PC-3 (cell line): ENCODE results near the gene BAG5. TPM values are rescaled to one million over a fixed set of nuclear protein-coding genes. Genes with fewer than 3 reads are reported as not detected.

Source experiments
- ATAC-seq: fragments of 200-7000 bp; cut with Tn5 transposase; 2 replicates; pipeline ENCODE4 v1.9.1; 2020; ENCODE audit warnings: mild to moderate bottlenecking, moderate library complexity
- BruUV-seq: library from RNA; stranded (reverse); fragments of 400-500 nt; replicated peaks from 2 replicates; lab custom pipeline; 2021; lab: Mats Ljungman, UMichigan
- CTCF ChIA-PET: fragments of 300-600 bp; sonication (Branson Sonifier 250); formaldehyde crosslinking; loops from one replicate; lab custom pipeline; 2022; ENCODE audit warnings: antibody characterized with exemption; lab: Charles Lee
- POLR2A ChIA-PET: fragments of 300-600 bp; sonication (Branson Sonifier 250); formaldehyde crosslinking; loops from one replicate; lab custom pipeline; 2022; ENCODE audit warnings: antibody characterized with exemption; ENCODE audit not compliant: unreplicated experiment; lab: Charles Lee
- DNase-seq: peaks from one replicate; pipeline ENCODE4 v3.0.0-alpha.2; 2015
- H2AFZ ChIP-seq: fragments of 300-600 bp; sonication (generic); 2 replicates; pipeline ENCODE4 v1.6.0; 2016; ENCODE audit warnings: antibody characterized with exemption, low read length
- H3F3A ChIP-seq: fragments of 300-600 bp; sonication (generic); one replicate; pipeline ENCODE4 v1.6.0; 2017; ENCODE audit warnings: antibody characterized with exemption, low read length, control low read depth, mild to moderate bottlenecking; ENCODE audit not compliant: unreplicated experiment
- H3K27ac ChIP-seq: fragments of 300-600 bp; sonication (generic); 2 replicates; pipeline ENCODE4 v1.5.1; 2016; ENCODE audit warnings: mild to moderate bottlenecking, low read length
- H3K27me3 ChIP-seq: fragments of 300-600 bp; sonication (generic); 2 replicates; pipeline ENCODE4 v1.6.1; 2016; ENCODE audit warnings: low read length, mixed read lengths
- H3K36me3 ChIP-seq: fragments of 300-600 bp; sonication (generic); 2 replicates; pipeline ENCODE4 v1.6.1; 2016; ENCODE audit warnings: low read depth, mixed run types, low read length, mixed read lengths
- H3K4me1 ChIP-seq: fragments of 300-600 bp; sonication (generic); 2 replicates; pipeline ENCODE4 v1.5.1; 2016; ENCODE audit warnings: low read length; ENCODE audit not compliant: insufficient read depth
- H3K4me2 ChIP-seq: fragments of 300-600 bp; sonication (generic); 2 replicates; pipeline ENCODE4 v1.6.0; 2016; ENCODE audit warnings: low read length
- H3K4me3 ChIP-seq: fragments of 300-600 bp; sonication (generic); 2 replicates; pipeline ENCODE4 v1.5.1; 2016; ENCODE audit warnings: mild to moderate bottlenecking, low read length, mixed read lengths
- H3K79me2 ChIP-seq: fragments of 300-600 bp; sonication (generic); 2 replicates; pipeline ENCODE4 v1.6.1; 2017; ENCODE audit warnings: low read length, mixed read lengths
- H3K9ac ChIP-seq: fragments of 300-600 bp; sonication (generic); 2 replicates; pipeline ENCODE4 v1.6.0; 2016; ENCODE audit warnings: mild to moderate bottlenecking, low read length
- H3K9me2 ChIP-seq: fragments of 300-600 bp; sonication (generic); replicated peaks from 2 replicates; pipeline ENCODE4 v1.6.1; 2016; ENCODE audit warnings: mixed run types, low read length, mixed read lengths
- H3K9me3 ChIP-seq: fragments of 300-600 bp; sonication (generic); 2 replicates; pipeline ENCODE4 v1.6.1; 2016; ENCODE audit warnings: low read length, mixed read lengths
- H4K20me1 ChIP-seq: fragments of 300-600 bp; sonication (generic); 2 replicates; pipeline ENCODE4 v1.6.1; 2016; ENCODE audit warnings: low read length, mixed read lengths
- CTCF ChIP-seq: fragments of 300-600 bp; sonication (generic); conservative IDR thresholded peaks from 2 replicates; pipeline ENCODE4 v1.5.1; 2017; ENCODE audit warnings: antibody characterized with exemption, low read depth, mild to moderate bottlenecking, low read length
- EZH2 ChIP-seq: fragments of 300-600 bp; sonication (generic); IDR thresholded peaks from one replicate; pipeline ENCODE4 v1.6.1; 2017; ENCODE audit warnings: antibody characterized with exemption, mild to moderate bottlenecking, low read length; ENCODE audit not compliant: unreplicated experiment
- EZH2phosphoT487 ChIP-seq: fragments of 300-600 bp; sonication (generic); IDR thresholded peaks from 2 replicates; pipeline ENCODE4 v1.6.1; 2018; ENCODE audit warnings: mild to moderate bottlenecking, antibody characterized with exemption, low read length, borderline replicate concordance
- intact Hi-C: fragments of 100-400 bp; cut with micrococcal nuclease; formaldehyde crosslinking; loops from 2 replicates; pipeline ENCODE4 v1.9.0; 2023
- total RNA-seq: library from RNA; depleted of rRNA; stranded (reverse); fragments of >200 nt; gene quantifications from 2 replicates; pipeline ENCODE4 v1.2.3, GENCODE V29; 2014

BAG5 gene
- total RNA-seq, 1 experiment from 2014 or later = 33.0 TPM

- DNase-seq (no peak), ATAC-seq (no peak)
- no peak overlapping the region for H2AFZ ChIP-seq
- no peak overlapping the region for H3K4me2 ChIP-seq
- no peak overlapping the region for H3K27ac ChIP-seq
- no TSS peak for BruUV-seq
- no peaks in the 10 kb centered on the region for H3K9me3 ChIP-seq
- peaks cover 29% of the 10 kb centered on the region for H3K79me2 ChIP-seq
- no peaks in the 10 kb centered on the region for H3F3A ChIP-seq
- ChIA-PET CTCF (interaction anchor here (0.6 kb wide), 1 partner anchor 1053 kb away, joined by 3 read pairs; no protein-coding TSS in a partner anchor), POLR2A (no interaction called here)
- peaks cover 23% of the 10 kb centered on the region for H3K4me1 ChIP-seq
- no peak for TF ChIP-seq EZH2
- no peak for TF ChIP-seq CTCF
- no peak for TF ChIP-seq EZH2phosphoT487
- peaks cover 4% of the 10 kb centered on the region; the same call in 1 of the 2 replicates for H3K36me3 ChIP-seq
- H4K20me1 ChIP-seq = peaks cover 8% of the 10 kb centered on the region; the same call in 1 of the 2 replicates
- H3K9me2 ChIP-seq = no peaks in the 10 kb centered on the region
- no peak overlapping the region for H3K9ac ChIP-seq
- no peaks in the 10 kb centered on the region for H3K27me3 ChIP-seq
- intact Hi-C loops = no loop called here
- no peak overlapping the region for H3K4me3 ChIP-seq
These were observed 27.8 kb downstream of the BAG5 start for GRCh38 chr14:103534576-103535061.

GRCh38 chr14:103533999-103534575, 28.4 kb downstream of the BAG5 start:
- ChIA-PET CTCF (interaction anchor here (0.6 kb wide), 1 partner anchor 1053 kb away, joined by 3 read pairs; no protein-coding TSS in a partner anchor), POLR2A (no interaction called here)
- Histone ChIP-seq H4K20me1 (peaks cover 8% of the 10 kb centered on the region; the same call in 1 of the 2 replicates), H3F3A (no peaks in the 10 kb centered on the region), H3K9me2 (no peaks in the 10 kb centered on the region), H3K4me1 (peaks cover 18% of the 10 kb centered on the region), H3K9ac (no peak overlapping the region), H3K36me3 (peaks cover 4% of the 10 kb centered on the region; the same call in 1 of the 2 replicates), H3K4me3 (no peak overlapping the region), H2AFZ (no peak overlapping the region), H3K27ac (no peak overlapping the region), H3K79me2 (peaks cover 35% of the 10 kb centered on the region), H3K27me3 (no peaks in the 10 kb centered on the region), H3K9me3 (no peaks in the 10 kb centered on the region), H3K4me2 (no peak overlapping the region)
- no peak for DNase-seq
- TF ChIP-seq EZH2phosphoT487 = no peak
- no peak for TF ChIP-seq EZH2
- TF ChIP-seq CTCF = no peak
- intact Hi-C loops = no loop called here
- ATAC-seq = no peak
- no TSS peak for BruUV-seq
